ENCODE data around the gene URB1. TPM values are rescaled to one million over a fixed set of nuclear protein-coding genes. Genes with fewer than 3 reads are reported as not detected.

Gene URB1
- total and polyA plus RNA-seq, 2 of the 8 experiments (the other 6 are each of a cell fraction or from before 2014, with no cell fraction given), result 8.1 to 28.9 TPM

- Histone ChIP-seq H2AK5ac (ENCODE audit: low read depth, low read length) (no peak overlapping the region), H3K56ac (replicated peaks; ENCODE audit: insufficient read length, low read depth, low read length) (no peak overlapping the region), H3K9ac (replicated peaks in 1 of 4; ENCODE audit: extremely low read depth in 1 of 4, low read depth in 3 of 4, low read length in 3 of 4) (no peak overlapping the region), H3K9me3 (ENCODE audit: insufficient read depth in 2 of 2, low read depth in 1 of 2, low read length in 1 of 2) (no peaks in the 10 kb centered on the region), H3K23me2 (ENCODE audit: low read depth, low read length) (no peaks in the 10 kb centered on the region), H2BK20ac (ENCODE audit: low read length) (no peak overlapping the region), H2BK5ac (ENCODE audit: low read depth, low read length) (no peak overlapping the region), H3K79me1 (ENCODE audit: low read depth, low read length) (no peaks in the 10 kb centered on the region), H3K4me3 (ENCODE audit: extremely low read depth in 1 of 4, insufficient read depth in 2 of 4, low read depth in 3 of 4, low read length in 4 of 4) (no peak overlapping the region), H3K4me2 (ENCODE audit: insufficient read depth in 1 of 2, low read depth in 2 of 2, low read length in 2 of 2) (no peak overlapping the region), H4K8ac (ENCODE audit: extremely low read depth, insufficient read depth, low read length) (no peak overlapping the region), H3K14ac (ENCODE audit: insufficient read length) (no peak overlapping the region), H3K36me3 (ENCODE audit: control insufficient read depth in 2 of 4, insufficient read depth in 4 of 4, low read length in 3 of 4) (peaks cover 17 to 59% (median 35%) of the 10 kb centered on the region in 4 experiments), H2BK12ac (ENCODE audit: low read depth, low read length) (no peak overlapping the region), H3K4ac (replicated peaks; ENCODE audit: insufficient read length, low read depth, low read length) (no peak overlapping the region), H2BK120ac (replicated peaks; ENCODE audit: low read depth, low read length) (no peak overlapping the region), H3K18ac (ENCODE audit: extremely low read depth, low read length) (no peak overlapping the region), H2AFZ (ENCODE audit: low read length) (no peak overlapping the region), H3K79me2 (ENCODE audit: control insufficient read depth in 1 of 2, insufficient read depth in 2 of 2, low read length in 2 of 2) (0 out of 4 replicates have a peak, but pooled peaks cover 0 to 3% of the 10 kb centered on the region in 2 experiments), H4K20me1 (replicated peaks in 1 of 2; ENCODE audit: control insufficient read depth in 1 of 2, insufficient read depth in 2 of 2, low read length in 2 of 2) (peaks cover 0 to 6% of the 10 kb centered on the region in 2 experiments), H3K4me1 (replicated peaks in 1 of 4; ENCODE audit: control insufficient read depth in 3 of 4, insufficient read depth in 4 of 4, low read length in 3 of 4) (peaks cover 0 to 4% (median 2%) of the 10 kb centered on the region in 4 experiments; a peak in 3 of 7 replicates), H3K27me3 (replicated peaks in 1 of 4; ENCODE audit: control insufficient read depth in 3 of 4, extremely low read depth in 1 of 4, insufficient read depth in 3 of 4, low read length in 3 of 4) (no peaks in the 10 kb centered on the region), H3K23ac (ENCODE audit: insufficient read length) (no peak overlapping the region), H4K91ac (replicated peaks; ENCODE audit: insufficient read length, low read length) (no peak overlapping the region), H3K27ac (ENCODE audit: low read depth, low read length) (no peak overlapping the region), H2BK15ac (ENCODE audit: low read length) (no peak overlapping the region), H4K5ac (ENCODE audit: insufficient read length, low read depth, low read length) (no peak overlapping the region)
- WGBS, 2 experiments (ENCODE audit: extremely low coverage in 1 of 2, insufficient coverage in 1 of 2, insufficient read length in 1 of 2, insufficient replicate concordance in 2 of 2, low coverage in 1 of 2, low lambda C conversion rate in 2 of 2, missing lambda C conversion rate in 1 of 2), result 84% methylated on average over 3 of the region's 3 CpGs; no CpG with 5 or more reads in 1 of the 2 experiments
- ChIA-PET POLR2A (ENCODE audit: partially characterized antibody) (interaction anchor here (0.5 kb wide), 1 partner anchor 489 kb away, joined by 4 read pairs; no protein-coding TSS in a partner anchor), CTCF (ENCODE audit: partially characterized antibody) (no interaction called here)
- DNase-seq (ENCODE audit: low read depth in 1 of 2, low spot score in 2 of 2), result no peak
- no peak for FAIRE-seq
- no peak for TF ChIP-seq HDAC6 (IDR thresholded peaks at IDR 0.05; ENCODE audit: low read depth, low read length)
Observed at GRCh38 chr21:32329776-32330175, 63.0 kb downstream of the URB1 start.
